Mesodermal cell (in vitro differentiated cells): ENCODE data around the gene CHIC2. TPM values are rescaled to one million over a fixed set of nuclear protein-coding genes. Genes with fewer than 3 reads are reported as not detected.
A peak's percentile ranks its signal among the peaks of the same experiment; 100 is the strongest.
"Not testable (repeated sequence)": the region's sequence is repeated elsewhere in the genome, so short reads cannot be mapped to it uniquely, and the experiment has no call there.

Experiments
- H3K27ac ChIP-seq: 2 replicates; pipeline ENCODE4 v1.7.0; 2013; ENCODE audit warnings: mild to moderate bottlenecking, low read depth, low read length, moderate library complexity; ENCODE audit not compliant: severe bottlenecking
- H3K36me3 ChIP-seq: 2 replicates; pipeline ENCODE4 v1.7.1; 2013; ENCODE audit warnings: mild to moderate bottlenecking, low read length, moderate library complexity; ENCODE audit not compliant: control insufficient read depth, insufficient read depth
- H3K4me1 ChIP-seq: one replicate; pipeline ENCODE4 v1.7.1; 2013; ENCODE audit warnings: mild to moderate bottlenecking, low read length; ENCODE audit not compliant: insufficient read depth, control insufficient read depth, poor library complexity, severe bottlenecking
- H3K4me3 ChIP-seq: 2 replicates; pipeline ENCODE4 v1.7.0; 2013; ENCODE audit warnings: low read length, control low read depth, mild to moderate bottlenecking; ENCODE audit not compliant: insufficient read depth, poor library complexity, severe bottlenecking; ENCODE audit errors: extremely low read depth
- H3K9me3 ChIP-seq: 2 replicates; pipeline ENCODE4 v1.7.1; 2013; ENCODE audit warnings: mild to moderate bottlenecking, low read length, moderate library complexity; ENCODE audit not compliant: control insufficient read depth
- WGBS, 2 experiments: methylation state at CpG; one replicate each; pipeline ENCODE4 v1.1.5; 2013; ENCODE audit warnings: missing lambda C conversion rate in 2 of 2; ENCODE audit not compliant: insufficient coverage in 2 of 2; 5-methylcytosine and 5-hydroxymethylcytosine counted together
- polyA plus RNA-seq, 2 experiments: library from polyadenylated mRNA; stranded (reverse); fragments of 50-300 nt; gene quantifications; one replicate each; pipeline ENCODE4 v1.2.3, GENCODE V29; 2013

Gene CHIC2
- 27.4 TPM for polyA plus RNA-seq (2013, experiment 1 of 2)
- polyA plus RNA-seq (2013, experiment 2 of 2): 29.9 TPM

DNA sequence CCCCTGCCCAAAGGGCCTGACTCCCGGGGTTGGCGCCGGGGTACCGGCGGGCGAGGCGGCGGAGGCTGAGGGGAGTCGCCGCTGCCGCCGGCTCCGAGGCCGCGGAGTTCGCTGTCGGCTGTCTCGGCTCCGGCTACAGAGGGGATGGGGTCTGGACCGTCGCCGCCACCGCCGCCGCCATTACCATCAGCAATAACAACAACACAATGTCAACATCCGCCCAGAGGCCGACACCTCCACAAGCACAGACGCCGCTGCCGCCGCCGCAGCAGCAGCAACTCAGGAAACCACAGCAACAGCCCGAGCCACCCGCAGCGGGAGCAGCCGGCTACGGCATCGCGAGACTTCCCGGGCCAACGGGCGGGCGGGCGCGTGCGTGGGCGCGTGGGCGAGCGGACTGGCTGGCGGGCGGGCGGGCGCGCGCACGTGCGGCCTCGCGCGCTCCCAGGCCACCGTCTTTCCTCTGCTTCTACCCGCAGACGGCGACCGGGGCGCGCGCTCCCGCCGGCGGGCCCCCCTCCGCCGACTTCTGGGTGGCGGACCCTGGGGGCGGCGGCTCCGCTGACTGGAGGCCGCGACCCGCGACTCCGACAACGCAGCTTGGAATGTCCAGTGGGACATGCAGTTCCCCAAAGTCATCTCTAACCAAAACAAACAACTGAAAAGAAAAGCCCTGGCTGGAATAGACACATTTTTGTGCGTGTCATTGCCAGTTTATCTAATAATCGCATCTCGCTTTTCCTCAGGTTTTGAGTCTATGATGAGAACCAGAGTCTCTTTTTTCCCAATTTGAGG lies at the start of gene CHIC2:
Gene CHIC2 (minus strand): TSS at position 289 of the 795 bp plus-strand sequence. CDS start 305 bp downstream, outside the sequence.
- peak within 1 kb of the TSS; percentile 94 for H3K27ac ChIP-seq
- 0 to 2% methylated on average over 59 to 68 of the region's 87 CpGs for WGBS, 2 experiments
- no peaks in the 10 kb centered on the region for H3K36me3 ChIP-seq
- peak within 1 kb of the TSS; percentile 93 for H3K4me3 ChIP-seq
- H3K4me1 ChIP-seq: peaks cover 31% of the 10 kb centered on the region
- H3K9me3 ChIP-seq: no peaks in the 10 kb centered on the region

DNA sequence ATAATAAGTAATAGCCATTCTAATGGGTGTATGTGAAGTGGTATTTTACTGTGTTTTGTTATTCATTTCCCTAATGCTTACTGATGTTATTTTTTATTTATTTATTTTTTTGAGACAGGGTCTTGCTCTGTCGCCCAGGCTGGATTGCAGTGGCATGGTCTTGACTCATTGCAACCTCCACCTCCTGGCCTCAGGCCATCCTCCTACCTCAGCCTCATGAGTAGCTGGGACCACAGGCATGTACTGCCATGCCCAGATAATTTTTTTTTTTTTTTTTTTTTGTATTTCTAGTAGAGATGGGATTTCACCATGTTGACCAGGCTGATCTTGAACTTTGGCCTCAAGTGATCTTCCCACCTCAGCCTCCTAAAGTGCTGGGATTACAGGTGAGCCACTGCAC lies 48.8 kb upstream of the CHIC2 start:
- H3K36me3 ChIP-seq, H3K27ac ChIP-seq, H3K9me3 ChIP-seq, H3K4me3 ChIP-seq, H3K4me1 ChIP-seq: not testable (repeated sequence)
- 100% methylated on average over 1 of the region's 1 CpG for WGBS, 2 experiments

DNA sequence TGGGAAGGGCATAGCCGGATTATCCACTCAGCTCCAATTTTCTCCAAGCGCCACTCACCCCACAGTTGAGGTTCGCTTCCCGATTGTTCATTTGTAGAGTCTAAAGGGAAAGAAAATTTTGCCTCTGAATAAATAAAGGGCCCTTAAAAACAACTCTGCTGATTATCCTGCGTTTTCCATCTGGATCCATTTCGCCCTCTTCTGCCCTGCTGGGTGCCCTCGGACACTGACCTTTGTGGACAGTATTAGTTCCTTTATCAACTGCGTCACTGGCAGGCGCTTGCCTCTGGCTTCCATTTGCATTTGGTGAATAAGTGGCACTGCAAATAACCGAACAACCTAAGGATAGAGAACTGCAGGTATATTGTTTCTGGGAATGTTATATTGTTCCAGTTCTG lies 45.6 kb upstream of the CHIC2 start:
- H3K36me3 ChIP-seq: no peaks in the 10 kb centered on the region
- H3K4me3 ChIP-seq: no peak overlapping the region
- 16 to 18% methylated on average over 5 to 7 of the region's 10 CpGs for WGBS, 2 experiments
- peaks cover 15% of the 10 kb centered on the region for H3K4me1 ChIP-seq
- no peak overlapping the region for H3K27ac ChIP-seq
- H3K9me3 ChIP-seq: no peaks in the 10 kb centered on the region

DNA sequence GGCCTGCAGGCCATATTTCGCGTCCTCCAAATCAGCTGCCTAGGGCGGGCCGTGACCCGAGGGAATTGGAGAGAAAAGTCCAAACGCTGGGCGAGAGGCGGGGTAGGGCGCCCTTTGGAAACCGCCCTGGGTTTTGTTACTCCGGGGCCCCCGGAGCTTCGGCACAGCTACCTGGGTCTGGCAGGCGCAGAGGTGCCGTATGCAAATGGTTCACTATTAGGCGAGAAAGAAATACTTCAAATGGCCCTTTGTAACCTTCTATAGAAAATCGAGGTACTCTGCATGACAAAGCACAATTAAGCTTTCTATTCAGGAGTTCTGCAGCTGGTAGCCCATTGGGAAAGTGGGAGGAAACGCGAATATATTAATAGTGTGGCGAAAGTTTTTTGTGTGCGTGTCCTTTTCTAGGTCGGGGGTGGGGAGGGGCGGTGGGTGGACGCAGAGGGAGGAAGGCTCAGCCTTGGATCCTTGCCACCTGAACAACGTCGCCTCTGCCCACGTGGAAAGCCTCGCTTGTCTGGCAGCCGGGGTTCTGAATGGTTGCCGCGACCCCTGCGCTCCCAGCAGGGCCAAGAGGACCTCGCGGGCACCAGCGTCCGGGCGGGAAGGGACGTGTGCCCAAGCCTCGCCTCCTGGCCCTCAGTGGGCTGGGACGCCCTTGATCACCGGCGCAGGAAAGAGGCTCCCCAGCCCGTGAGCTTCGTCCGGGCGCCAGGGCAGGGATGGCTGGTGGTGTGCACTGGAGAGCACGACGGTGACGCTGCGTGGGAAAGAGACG lies 45.0 kb upstream of the CHIC2 start:
- Histone ChIP-seq H3K4me3 (no peak overlapping the region), H3K4me1 (peaks cover 17% of the 10 kb centered on the region), H3K27ac (no peak overlapping the region), H3K9me3 (no peaks in the 10 kb centered on the region), H3K36me3 (no peaks in the 10 kb centered on the region)
- WGBS, 2 experiments: 8 to 9% methylated on average over 37 to 49 of the region's 51 CpGs

DNA sequence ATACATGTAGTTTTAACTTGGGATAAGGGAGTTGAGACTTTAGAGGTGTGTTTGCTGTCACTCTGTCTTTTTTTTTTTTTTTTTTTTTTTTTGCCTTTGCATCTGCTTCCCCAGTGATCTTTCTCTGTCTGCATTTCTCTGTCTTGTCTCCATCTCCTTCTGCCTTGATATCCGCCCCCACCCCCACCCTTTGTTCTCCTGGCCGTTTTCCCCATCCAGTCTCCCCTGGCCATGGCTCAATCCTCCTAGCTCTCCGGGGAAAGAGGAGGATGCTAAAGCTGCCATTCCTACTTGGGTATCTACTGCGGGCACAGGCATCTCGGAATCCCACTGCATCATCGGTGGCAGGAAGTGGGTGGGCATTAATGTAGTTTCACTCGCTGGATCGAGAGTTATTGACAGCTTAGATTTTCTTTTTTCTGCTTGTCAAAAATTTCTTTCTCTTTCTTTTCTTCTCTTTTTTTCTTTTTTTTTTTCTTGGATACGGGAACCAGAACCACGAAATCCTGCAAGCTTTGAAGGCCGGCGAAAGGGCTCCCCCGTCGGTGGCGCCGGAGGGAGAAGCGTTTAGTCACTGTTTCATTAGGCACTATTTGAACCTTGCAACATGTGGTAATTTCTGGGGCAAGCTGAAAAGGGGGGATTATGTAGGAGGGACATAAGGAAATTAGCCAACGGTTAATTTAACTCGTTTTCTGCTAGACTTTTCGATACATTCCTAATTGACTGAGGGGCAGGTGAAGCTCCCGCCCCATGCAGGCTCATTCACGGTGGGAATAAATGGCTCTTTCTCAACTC lies 43.7 kb upstream of the CHIC2 start:
- no peaks in the 10 kb centered on the region for H3K9me3 ChIP-seq
- 4 to 5% methylated on average over 11 to 12 of the region's 22 CpGs for WGBS, 2 experiments
- H3K4me3 ChIP-seq: no peak overlapping the region
- H3K27ac ChIP-seq: no peak overlapping the region
- H3K36me3 ChIP-seq: no peaks in the 10 kb centered on the region
- H3K4me1 ChIP-seq: peaks cover 29% of the 10 kb centered on the region

DNA sequence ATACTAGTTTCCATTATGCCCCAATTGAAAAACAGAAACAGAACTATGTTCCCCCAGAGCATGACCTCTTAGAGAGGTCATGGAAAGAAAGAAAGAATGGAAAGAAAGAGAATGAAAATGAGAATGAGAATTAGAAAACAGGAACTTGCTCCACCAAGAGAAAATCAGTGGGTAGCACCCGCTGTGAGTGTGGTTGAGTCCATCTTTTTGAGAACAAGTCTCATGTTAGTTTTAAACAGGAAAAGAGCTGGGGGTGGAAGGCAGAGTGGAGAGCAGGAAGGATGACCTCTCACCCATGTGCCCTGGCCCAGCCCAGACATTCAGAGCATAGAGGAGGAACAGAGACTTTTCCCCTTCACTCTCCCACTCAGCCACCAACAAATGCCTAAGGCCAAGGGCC lies 40.5 kb upstream of the CHIC2 start:
- Histone ChIP-seq H3K9me3 (no peaks in the 10 kb centered on the region), H3K27ac (no peak overlapping the region), H3K4me1 (peaks cover 48% of the 10 kb centered on the region), H3K36me3 (no peaks in the 10 kb centered on the region), H3K4me3 (no peak overlapping the region)
- 75 to 100% methylated on average over 1 of the region's 1 CpG for WGBS, 2 experiments

DNA sequence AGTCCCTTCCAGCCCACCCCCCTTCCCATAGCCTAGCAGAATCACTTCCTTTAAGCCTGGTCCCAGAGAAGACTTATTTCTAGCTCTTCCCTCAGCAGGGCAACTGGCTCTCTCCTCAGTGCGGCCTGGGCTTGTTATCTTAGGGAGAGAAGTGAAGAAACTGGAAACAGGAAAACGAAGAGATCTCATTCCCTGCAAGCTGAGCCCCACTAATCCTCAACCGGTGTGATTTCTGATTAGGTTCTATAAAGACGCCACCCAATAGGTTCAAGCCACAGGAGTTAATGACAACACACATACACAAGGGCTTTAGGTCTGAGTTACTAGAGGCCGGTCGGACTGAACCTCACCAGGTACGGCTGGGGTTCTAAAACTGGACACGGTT lies 38.8 kb upstream of the CHIC2 start:
- peak overlapping the region; percentile 25 for H3K27ac ChIP-seq
- H3K4me3 ChIP-seq: peak overlapping the region; percentile 3
- no peaks in the 10 kb centered on the region for H3K36me3 ChIP-seq
- 0 to 16% methylated on average over 2 to 3 of the region's 8 CpGs for WGBS, 2 experiments
- peaks cover 40% of the 10 kb centered on the region for H3K4me1 ChIP-seq
- H3K9me3 ChIP-seq: no peaks in the 10 kb centered on the region

DNA sequence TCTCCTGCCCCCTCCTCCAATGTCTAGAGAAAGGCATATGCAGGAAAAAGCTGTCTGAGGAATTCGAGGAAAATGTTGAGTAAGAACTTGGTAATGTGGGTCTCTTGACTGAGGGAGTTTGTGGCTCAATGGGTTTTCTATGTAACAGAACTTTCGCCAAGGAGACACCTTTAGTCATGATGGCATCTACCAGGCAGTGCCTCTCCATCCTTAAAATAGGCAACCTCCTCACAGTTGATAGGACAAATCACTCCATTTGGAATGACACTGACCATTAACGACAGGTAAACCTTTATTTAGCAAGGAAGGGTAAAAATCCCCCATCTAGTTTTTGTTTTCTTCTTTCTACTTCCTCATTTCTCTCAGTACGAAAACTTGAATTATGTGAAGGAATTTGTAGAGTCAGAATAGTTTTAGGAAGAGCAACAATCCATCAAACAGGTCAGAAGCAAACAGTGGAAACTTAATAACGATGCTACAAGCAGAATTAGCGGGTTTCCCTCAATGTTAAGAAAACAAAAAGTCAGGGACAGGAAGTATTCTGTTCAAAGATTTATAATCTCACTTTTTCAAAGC lies 38.2 kb upstream of the CHIC2 start:
- Histone ChIP-seq H3K4me3 (no peak overlapping the region), H3K9me3 (no peaks in the 10 kb centered on the region), H3K27ac (peak overlapping the region; percentile 25), H3K36me3 (no peaks in the 10 kb centered on the region), H3K4me1 (peaks cover 36% of the 10 kb centered on the region)
- WGBS, 2 experiments: 14 to 29% methylated on average over 1 to 4 of the region's 6 CpGs

DNA sequence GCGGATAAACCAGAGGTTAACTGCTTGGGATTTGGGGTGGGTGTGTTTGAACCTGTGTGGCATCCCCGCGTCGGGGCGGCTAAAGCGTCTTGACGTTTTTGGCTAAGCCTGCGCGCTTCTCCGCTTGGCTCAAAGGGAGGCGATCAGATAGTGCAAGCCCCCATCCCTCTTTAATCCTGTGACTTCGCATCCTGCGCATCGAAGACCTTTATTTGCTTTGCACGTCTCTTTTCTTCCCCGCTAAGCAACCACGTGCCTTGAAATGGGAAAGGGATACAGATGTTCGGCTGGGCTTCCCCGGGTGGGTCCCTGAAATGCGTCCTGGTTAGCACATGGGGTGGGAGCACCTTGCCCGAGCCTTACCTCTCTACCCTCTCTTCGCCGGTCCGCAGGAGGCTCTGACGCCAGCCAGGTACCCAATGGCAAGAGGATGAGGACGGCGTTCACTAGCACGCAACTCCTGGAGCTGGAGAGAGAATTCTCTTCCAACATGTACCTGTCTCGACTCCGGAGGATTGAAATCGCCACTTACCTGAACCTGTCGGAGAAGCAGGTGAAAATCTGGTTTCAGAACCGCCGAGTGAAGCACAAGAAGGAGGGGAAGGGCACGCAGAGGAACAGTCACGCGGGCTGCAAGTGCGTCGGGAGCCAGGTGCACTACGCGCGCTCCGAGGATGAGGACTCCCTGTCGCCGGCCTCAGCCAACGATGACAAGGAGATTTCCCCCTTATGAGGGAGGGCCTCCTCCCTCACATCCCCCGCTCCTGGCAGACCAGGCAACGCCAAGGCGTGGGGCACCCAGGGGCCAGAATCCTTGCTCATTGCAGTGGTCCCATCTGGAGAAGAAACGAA lies 37.0 kb upstream of the CHIC2 start:
- Histone ChIP-seq H3K4me3 (no peak overlapping the region), H3K27ac (no peak overlapping the region), H3K9me3 (no peaks in the 10 kb centered on the region), H3K36me3 (no peaks in the 10 kb centered on the region), H3K4me1 (peaks cover 39% of the 10 kb centered on the region)
- 2 to 3% methylated on average over 11 to 37 of the region's 50 CpGs for WGBS, 2 experiments
